ENCODE data around the gene EGF.

DNA sequence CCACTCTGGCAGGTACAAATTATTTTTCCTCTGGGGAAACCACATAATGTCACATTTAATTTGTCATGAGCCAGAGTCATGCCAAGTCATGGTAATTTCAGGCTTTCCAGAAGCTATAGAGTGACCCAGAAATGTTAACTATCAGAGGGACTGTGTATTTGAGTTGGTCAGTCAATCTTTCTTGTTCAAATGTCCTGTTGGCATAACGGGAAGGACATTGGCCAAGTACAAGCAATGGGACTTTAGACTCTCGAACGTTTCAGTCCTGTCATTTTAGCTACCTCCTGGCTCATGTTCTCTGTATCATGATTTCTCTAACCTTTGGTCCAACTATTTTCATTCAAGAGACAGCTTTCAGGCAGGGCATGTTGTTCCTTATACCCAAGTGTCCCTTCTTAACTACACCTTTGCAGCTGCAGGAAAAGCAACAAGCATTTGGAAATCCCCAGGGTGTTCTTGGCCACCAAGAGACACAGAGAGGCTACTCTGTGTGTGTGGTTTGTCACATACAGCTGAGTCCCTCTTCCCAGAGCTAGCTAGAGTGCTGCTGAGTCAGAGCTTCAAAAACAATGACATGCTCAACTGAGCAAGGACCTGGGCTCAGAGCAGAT lies 142.6 kb downstream of the EGF start:
- TF ChIP-seq SNAI2 (CRISPR knock-in tag; IDR thresholded peaks at IDR 0.05): no peak
- TF ChIP-seq ZFP30 (CRISPR knock-in tag; IDR thresholded peaks at IDR 0.05): no peak
- no peak for TF ChIP-seq PPARA (CRISPR knock-in tag; IDR thresholded peaks at IDR 0.05; ENCODE audit: borderline replicate concordance)
- no peak for TF ChIP-seq TOX (CRISPR knock-in tag; IDR thresholded peaks at IDR 0.05; ENCODE audit: borderline replicate concordance)
- TF ChIP-seq RARB (CRISPR knock-in tag; IDR thresholded peaks at IDR 0.05): no peak
- no peak for TF ChIP-seq ZNF8 (CRISPR knock-in tag; IDR thresholded peaks at IDR 0.05)
- no peak for TF ChIP-seq BACH2 (CRISPR knock-in tag; IDR thresholded peaks at IDR 0.05; ENCODE audit: borderline replicate concordance)

Data from SK-N-SH treated with all-trans-retinoic acid at 6 μM for 48 hours (cell line).